ENCODE results near the gene EWSR1. TPM values are rescaled to one million over a fixed set of nuclear protein-coding genes. Genes with fewer than 3 reads are reported as not detected.

The EWSR1 gene
- total RNA-seq, 6 experiments from 2014 or later, result 200 to 291 (median 270) TPM

DNA sequence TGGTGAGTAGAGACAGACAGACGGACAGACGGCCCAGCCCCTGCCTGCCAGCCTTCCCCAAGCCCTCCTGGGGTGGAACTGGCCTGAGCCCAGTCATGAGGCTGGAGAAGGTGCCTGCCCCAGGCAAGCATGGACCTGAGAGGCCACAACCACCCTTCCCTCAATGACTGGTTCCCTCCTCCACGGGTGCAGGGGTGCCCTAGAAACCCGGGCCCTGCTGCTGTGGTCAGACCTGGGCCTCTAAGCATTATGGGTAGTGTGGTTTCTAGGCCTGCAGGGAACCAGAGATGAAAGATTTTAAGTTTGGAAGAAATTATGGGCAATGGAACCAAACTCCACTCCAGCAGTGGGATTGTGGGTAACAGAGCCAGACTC, 13.8 kb upstream of the EWSR1 start:
- TF ChIP-seq, protein P1, sequence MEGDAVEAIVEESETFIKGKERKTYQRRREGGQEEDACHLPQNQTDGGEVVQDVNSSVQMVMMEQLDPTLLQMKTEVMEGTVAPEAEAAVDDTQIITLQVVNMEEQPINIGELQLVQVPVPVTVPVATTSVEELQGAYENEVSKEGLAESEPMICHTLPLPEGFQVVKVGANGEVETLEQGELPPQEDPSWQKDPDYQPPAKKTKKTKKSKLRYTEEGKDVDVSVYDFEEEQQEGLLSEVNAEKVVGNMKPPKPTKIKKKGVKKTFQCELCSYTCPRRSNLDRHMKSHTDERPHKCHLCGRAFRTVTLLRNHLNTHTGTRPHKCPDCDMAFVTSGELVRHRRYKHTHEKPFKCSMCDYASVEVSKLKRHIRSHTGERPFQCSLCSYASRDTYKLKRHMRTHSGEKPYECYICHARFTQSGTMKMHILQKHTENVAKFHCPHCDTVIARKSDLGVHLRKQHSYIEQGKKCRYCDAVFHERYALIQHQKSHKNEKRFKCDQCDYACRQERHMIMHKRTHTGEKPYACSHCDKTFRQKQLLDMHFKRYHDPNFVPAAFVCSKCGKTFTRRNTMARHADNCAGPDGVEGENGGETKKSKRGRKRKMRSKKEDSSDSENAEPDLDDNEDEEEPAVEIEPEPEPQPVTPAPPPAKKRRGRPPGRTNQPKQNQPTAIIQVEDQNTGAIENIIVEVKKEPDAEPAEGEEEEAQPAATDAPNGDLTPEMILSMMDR (IDR thresholded peaks at IDR 0.05), result no peak
- Mint-ChIP-seq H3K4me1 (ENCODE audit: low read depth) (no peaks in the 10 kb centered on the region), H3K4me3 (no peak overlapping the region), H3K9me3 (no peaks in the 10 kb centered on the region), H3K27ac (no peak overlapping the region), H3K27me3 (ENCODE audit: insufficient read depth) (peaks cover 5% of the 10 kb centered on the region), H3K36me3 (ENCODE audit: low read depth) (no peaks in the 10 kb centered on the region)
- DNase-seq, result no peak

GRCh38 chr22:29255064-29255621, 12.9 kb upstream of the EWSR1 start:
- Mint-ChIP-seq H3K36me3 (ENCODE audit: low read depth) (no peaks in the 10 kb centered on the region), H3K27ac (no peak overlapping the region), H3K9me3 (no peaks in the 10 kb centered on the region), H3K4me3 (no peak overlapping the region), H3K27me3 (ENCODE audit: insufficient read depth) (peaks cover 5% of the 10 kb centered on the region), H3K4me1 (ENCODE audit: low read depth) (no peaks in the 10 kb centered on the region)
- TF ChIP-seq, protein P1 (IDR thresholded peaks at IDR 0.05), result no peak
- no peak for DNase-seq

- TF ChIP-seq, protein P1 (IDR thresholded peaks at IDR 0.05), result no peak
- Mint-ChIP-seq H3K36me3 (ENCODE audit: low read depth) (no peaks in the 10 kb centered on the region), H3K4me3 (no peak overlapping the region), H3K9me3 (no peaks in the 10 kb centered on the region), H3K27me3 (ENCODE audit: insufficient read depth) (peaks cover 5% of the 10 kb centered on the region), H3K27ac (no peak overlapping the region), H3K4me1 (ENCODE audit: low read depth) (no peaks in the 10 kb centered on the region)
- DNase-seq, result no peak
These were observed 11.3 kb upstream of the EWSR1 start for GRCh38 chr22:29256606-29257325.

GRCh38 chr22:29257751-29258181, 10.3 kb upstream of the EWSR1 start:
- H3K27ac Mint-ChIP-seq, result no peak overlapping the region
- no peak for DNase-seq
- no peaks in the 10 kb centered on the region for H3K36me3 Mint-ChIP-seq (ENCODE audit: low read depth)
- H3K9me3 Mint-ChIP-seq, result no peaks in the 10 kb centered on the region
- H3K4me1 Mint-ChIP-seq (ENCODE audit: low read depth), result no peaks in the 10 kb centered on the region
- TF ChIP-seq, protein P1 (IDR thresholded peaks at IDR 0.05), result no peak
- H3K27me3 Mint-ChIP-seq (ENCODE audit: insufficient read depth), result no peaks in the 10 kb centered on the region; the same call in 1 of the 2 replicates
- no peak overlapping the region for H3K4me3 Mint-ChIP-seq

GRCh38 chr22:29258407-29259252, 9.4 kb upstream of the EWSR1 start:
- Mint-ChIP-seq H3K4me3 (no peak overlapping the region), H3K4me1 (ENCODE audit: low read depth) (no peaks in the 10 kb centered on the region), H3K9me3 (no peaks in the 10 kb centered on the region), H3K27me3 (ENCODE audit: insufficient read depth) (no peaks in the 10 kb centered on the region), H3K36me3 (ENCODE audit: low read depth) (no peaks in the 10 kb centered on the region), H3K27ac (no peak overlapping the region)
- DNase-seq, result no peak
- TF ChIP-seq, protein P1 (IDR thresholded peaks at IDR 0.05), result no peak
